ENCODE results near the gene SLC27A3. TPM values are rescaled to one million over a fixed set of nuclear protein-coding genes. Genes with fewer than 3 reads are reported as not detected.
"Not testable (repeated sequence)": the region's sequence is repeated elsewhere in the genome, so short reads cannot be mapped to it uniquely, and the experiment has no call there.

SLC27A3 gene
- total RNA-seq, 2 donors from 2014 or later, result 60.6 to 64.5 TPM

GRCh38 chr1:153780551-153780950, 5.3 kb downstream of the SLC27A3 start:
- Mint-ChIP-seq H3K36me3 (ENCODE audit: low read depth) (peaks cover 20% of the 10 kb centered on the region), H3K9me3 (no peaks in the 10 kb centered on the region), H3K4me3 (no peak overlapping the region), H3K4me1 (peaks cover 22% of the 10 kb centered on the region), H3K27ac (no peak overlapping the region), H3K27me3 (ENCODE audit: insufficient read depth) (no peaks in the 10 kb centered on the region)
- TF ChIP-seq, protein P1, sequence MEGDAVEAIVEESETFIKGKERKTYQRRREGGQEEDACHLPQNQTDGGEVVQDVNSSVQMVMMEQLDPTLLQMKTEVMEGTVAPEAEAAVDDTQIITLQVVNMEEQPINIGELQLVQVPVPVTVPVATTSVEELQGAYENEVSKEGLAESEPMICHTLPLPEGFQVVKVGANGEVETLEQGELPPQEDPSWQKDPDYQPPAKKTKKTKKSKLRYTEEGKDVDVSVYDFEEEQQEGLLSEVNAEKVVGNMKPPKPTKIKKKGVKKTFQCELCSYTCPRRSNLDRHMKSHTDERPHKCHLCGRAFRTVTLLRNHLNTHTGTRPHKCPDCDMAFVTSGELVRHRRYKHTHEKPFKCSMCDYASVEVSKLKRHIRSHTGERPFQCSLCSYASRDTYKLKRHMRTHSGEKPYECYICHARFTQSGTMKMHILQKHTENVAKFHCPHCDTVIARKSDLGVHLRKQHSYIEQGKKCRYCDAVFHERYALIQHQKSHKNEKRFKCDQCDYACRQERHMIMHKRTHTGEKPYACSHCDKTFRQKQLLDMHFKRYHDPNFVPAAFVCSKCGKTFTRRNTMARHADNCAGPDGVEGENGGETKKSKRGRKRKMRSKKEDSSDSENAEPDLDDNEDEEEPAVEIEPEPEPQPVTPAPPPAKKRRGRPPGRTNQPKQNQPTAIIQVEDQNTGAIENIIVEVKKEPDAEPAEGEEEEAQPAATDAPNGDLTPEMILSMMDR (conservative IDR thresholded peaks at IDR 0.05), result no peak
- Histone ChIP-seq H3K9me3 (ENCODE audit: control insufficient read depth, low read length) (no peaks in the 10 kb centered on the region), H3K36me3 (ENCODE audit: control insufficient read depth, insufficient read depth, low read length) (peaks cover 7% of the 10 kb centered on the region), H3K9ac (ENCODE audit: extremely low read depth, low read length, poor library complexity, severe bottlenecking) (no peak overlapping the region), H3K27me3 (ENCODE audit: control insufficient read depth, insufficient read depth, low read length, poor library complexity, severe bottlenecking) (no peaks in the 10 kb centered on the region), H3K27ac (ENCODE audit: low read depth, low read length) (no peak overlapping the region), H3K4me3 (ENCODE audit: low read length) (no peak overlapping the region), H3K4me1 (ENCODE audit: control insufficient read depth, insufficient read depth, low read length) (peaks cover 5% of the 10 kb centered on the region)
- WGBS, 2 experiments (ENCODE audit: insufficient coverage in 1 of 2, insufficient read length in 1 of 2), result 81 to 92% methylated on average over 3 to 4 of the region's 4 CpGs
- no peak for DNase-seq

- H3K9me3 ChIP-seq (ENCODE audit: control insufficient read depth, low read length); H3K27me3 Mint-ChIP-seq (ENCODE audit: insufficient read depth); H3K27ac Mint-ChIP-seq; H3K36me3 ChIP-seq (ENCODE audit: control insufficient read depth, insufficient read depth, low read length); H3K27me3 ChIP-seq (ENCODE audit: control insufficient read depth, insufficient read depth, low read length, poor library complexity, severe bottlenecking); H3K27ac ChIP-seq (ENCODE audit: low read depth, low read length); DNase-seq; H3K9me3 Mint-ChIP-seq; H3K4me1 ChIP-seq (ENCODE audit: control insufficient read depth, insufficient read depth, low read length): not testable (repeated sequence)
- WGBS, 2 experiments (ENCODE audit: insufficient coverage in 1 of 2, insufficient read length in 1 of 2), result 91 to 98% methylated on average over 8 of the region's 8 CpGs
- peaks cover 19% of the 10 kb centered on the region for H3K36me3 Mint-ChIP-seq (ENCODE audit: low read depth)
- peaks cover 11% of the 10 kb centered on the region for H3K4me1 Mint-ChIP-seq
- peak overlapping the region; percentile 67 for H3K4me3 Mint-ChIP-seq
- peak overlapping the region; percentile 61 for H3K9ac ChIP-seq (ENCODE audit: extremely low read depth, low read length, poor library complexity, severe bottlenecking)
- H3K4me3 ChIP-seq (ENCODE audit: low read length), result peak overlapping the region; percentile 78
Observed at GRCh38 chr1:153782648-153783047, 7.4 kb downstream of the SLC27A3 start.

DNA sequence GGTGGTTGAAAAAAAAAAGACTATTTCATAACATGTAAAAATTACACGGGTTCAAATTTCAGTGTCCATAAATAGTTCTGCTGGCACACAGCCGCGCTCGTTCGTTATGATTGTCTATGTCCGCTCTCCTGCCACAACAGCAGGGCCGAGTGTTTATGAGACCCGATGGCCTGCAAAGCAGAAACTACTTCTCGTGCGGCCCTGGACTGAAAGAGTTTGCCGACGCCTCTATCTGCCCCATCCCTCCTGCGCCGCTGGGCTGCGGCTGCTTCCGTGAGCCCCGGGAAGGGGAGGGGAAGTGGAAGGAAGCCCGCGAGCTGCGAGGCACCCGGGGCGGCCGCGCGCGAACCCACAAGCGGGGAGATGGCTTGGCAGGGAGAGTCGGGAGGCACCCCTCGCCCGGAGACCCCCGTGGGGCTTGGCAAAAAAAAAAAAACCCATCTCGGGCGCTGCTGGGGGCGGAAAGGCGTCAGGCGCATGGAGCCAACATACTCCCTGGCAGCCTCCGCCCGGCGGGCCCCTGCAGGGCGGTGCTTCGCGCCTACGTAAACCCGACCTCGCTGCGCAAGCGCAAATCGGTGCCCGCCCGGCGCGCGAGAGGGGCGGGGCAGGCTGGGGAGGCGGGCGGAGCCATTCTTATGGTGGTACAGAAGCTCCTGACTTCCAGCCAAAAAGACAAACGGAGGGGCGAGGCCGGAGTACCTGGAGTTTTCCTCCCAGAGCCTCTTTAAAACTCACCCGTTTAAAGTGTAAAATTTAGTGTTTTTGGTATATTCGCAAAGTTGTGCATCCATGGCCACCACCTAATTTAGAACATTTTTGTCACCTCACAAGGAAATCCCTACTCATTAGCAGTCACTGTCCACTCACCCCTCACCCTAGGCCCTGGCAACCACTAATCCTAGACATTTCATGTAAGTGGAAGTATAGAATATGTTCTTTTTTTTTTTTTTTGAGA, 8.3 kb downstream of the SLC27A3 start:
- H3K27ac Mint-ChIP-seq, result peak overlapping the region; percentile 92
- no peaks in the 10 kb centered on the region for H3K27me3 Mint-ChIP-seq (ENCODE audit: insufficient read depth)
- Histone ChIP-seq H3K9ac (ENCODE audit: extremely low read depth, low read length, poor library complexity, severe bottlenecking) (peak overlapping the region; percentile 61), H3K27me3 (ENCODE audit: control insufficient read depth, insufficient read depth, low read length, poor library complexity, severe bottlenecking) (no peaks in the 10 kb centered on the region), H3K9me3 (ENCODE audit: control insufficient read depth, low read length) (peaks cover 5% of the 10 kb centered on the region), H3K36me3 (ENCODE audit: control insufficient read depth, insufficient read depth, low read length) (peaks cover 7% of the 10 kb centered on the region), H3K27ac (ENCODE audit: low read depth, low read length) (peak overlapping the region; percentile 76), H3K4me1 (ENCODE audit: control insufficient read depth, insufficient read depth, low read length) (peaks cover 3% of the 10 kb centered on the region), H3K4me3 (ENCODE audit: low read length) (peak overlapping the region; percentile 78)
- TF ChIP-seq, protein P1 (conservative IDR thresholded peaks at IDR 0.05), result peak; percentile 40
- WGBS, 2 experiments (ENCODE audit: insufficient coverage in 1 of 2, insufficient read length in 1 of 2), result 4 to 11% methylated on average over 28 to 61 of the region's 61 CpGs
- H3K4me3 Mint-ChIP-seq, result peak overlapping the region; percentile 67
- H3K4me1 Mint-ChIP-seq, result peaks cover 8% of the 10 kb centered on the region
- no peaks in the 10 kb centered on the region for H3K9me3 Mint-ChIP-seq
- peaks cover 12% of the 10 kb centered on the region for H3K36me3 Mint-ChIP-seq (ENCODE audit: low read depth)
- peak; percentile 97 for DNase-seq
